ENCODE data around the gene DCDC2C.

DCDC2C gene

DNA sequence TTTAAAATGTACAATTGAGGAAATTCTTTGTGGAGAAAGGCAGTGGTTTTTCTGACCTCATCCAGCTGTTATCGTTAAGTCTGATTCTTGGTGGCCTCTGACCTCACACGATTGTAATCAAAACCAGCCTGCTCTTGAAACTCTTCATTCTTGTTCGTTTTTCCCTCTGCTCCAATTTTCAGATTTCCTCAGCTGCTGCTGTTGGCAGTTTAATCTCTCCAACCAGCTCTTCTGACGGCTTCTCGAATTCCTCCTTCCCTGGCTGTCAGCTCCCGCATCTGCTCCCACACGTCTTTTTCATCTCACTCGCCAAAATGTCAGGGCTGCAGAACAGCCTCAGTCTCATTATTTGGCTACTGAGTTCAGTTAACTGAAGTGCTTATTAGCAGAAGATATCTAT is 136.1 kb downstream of the DCDC2C start:
- DNase-seq: no peak

DNA sequence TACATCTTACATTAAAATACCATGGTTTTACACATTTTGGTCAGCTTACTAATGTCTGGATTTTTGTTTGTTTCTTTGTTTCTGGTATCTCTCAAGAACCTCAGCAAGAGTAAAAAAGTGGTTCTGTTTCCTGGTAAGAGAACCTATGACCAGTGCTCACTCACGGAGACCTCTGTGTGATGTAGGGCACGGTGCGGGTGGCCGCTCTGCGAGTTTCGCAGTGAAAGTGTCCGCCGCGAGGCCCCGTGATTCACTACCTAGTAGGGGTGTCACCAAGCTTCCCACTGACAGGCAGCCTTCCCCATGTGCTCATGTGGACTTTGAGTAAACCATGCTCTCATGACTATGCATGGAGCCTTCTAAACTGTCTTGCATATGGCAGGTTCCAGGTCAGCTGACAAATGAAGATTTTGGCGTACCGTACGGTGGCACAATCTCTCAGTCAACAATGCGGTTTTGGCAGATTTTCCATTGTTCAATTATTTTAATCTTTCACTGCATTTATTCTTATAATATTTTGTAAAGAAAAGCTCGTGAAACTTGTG is 137.3 kb downstream of the DCDC2C start:
- no peak for DNase-seq

DNA sequence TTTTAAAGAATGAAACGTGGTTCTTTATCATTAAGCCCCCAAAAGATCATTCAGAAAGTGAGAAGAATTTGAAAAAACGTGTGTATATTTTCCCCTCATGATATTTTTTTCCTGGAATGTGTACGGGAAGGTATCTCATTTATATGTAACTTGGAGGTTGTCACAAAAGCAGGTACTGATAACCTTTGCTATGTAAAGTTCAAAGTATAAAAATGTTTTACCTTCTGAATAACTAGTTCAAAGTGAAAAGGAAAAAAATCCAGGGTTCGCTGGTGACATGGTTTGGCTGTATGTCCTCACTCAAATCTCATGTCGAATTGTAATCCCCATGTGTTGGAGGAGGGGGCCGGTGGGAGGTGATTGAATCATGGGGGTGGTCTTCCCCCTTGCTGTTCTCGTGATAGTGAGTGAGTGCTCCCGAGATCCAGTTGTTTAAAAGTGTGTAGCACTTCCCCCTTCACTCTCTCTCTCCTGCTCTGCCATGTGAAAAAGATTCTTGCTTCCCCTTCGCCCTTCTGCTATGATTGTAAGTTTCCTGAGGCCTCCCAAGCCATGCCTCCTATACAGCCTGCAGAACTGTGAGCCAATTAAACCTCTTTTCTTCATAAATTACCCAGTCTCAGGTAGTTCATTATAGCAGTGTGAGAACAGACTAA is 144.2 kb downstream of the DCDC2C start:
- no peak for DNase-seq

DNA sequence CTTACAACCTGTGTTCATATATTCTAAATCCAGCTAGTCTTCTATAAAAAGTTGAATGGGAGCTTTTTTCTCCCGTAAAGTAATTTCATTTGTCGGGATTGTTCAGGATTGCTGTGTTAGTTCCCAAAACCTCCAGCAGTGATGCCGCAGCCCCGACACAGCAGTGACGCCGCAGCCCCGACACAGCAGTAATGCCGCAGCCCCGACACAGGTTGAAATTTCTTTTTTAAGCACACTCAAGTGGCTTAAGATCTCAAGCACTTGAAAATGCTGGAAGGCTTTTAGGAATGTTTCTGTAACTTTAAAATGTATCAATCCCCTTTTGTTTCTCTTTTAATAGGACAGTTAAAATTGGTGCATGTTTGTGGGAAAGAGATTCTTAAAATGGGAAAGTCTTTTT is 145.4 kb downstream of the DCDC2C start:
- no peak for DNase-seq

DNA sequence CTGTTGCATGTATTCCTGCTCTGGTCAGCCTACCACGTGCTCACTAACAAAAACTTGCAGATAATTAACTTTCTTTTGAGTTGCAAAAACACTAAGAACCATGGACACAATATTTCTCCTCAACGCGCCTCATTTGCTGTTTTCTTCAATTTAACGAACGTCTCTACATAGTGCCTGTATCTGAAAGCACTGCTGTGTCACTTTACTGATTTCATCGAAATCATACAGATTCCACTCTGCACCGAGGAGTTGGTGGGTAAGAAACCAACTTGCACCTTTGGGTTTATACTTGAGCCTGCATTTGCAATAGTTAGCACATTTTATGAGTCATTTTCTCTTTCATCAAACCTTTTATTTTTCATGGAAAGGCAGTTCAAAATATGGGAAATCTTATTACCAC is 145.8 kb downstream of the DCDC2C start:
- DNase-seq: no peak

DNA sequence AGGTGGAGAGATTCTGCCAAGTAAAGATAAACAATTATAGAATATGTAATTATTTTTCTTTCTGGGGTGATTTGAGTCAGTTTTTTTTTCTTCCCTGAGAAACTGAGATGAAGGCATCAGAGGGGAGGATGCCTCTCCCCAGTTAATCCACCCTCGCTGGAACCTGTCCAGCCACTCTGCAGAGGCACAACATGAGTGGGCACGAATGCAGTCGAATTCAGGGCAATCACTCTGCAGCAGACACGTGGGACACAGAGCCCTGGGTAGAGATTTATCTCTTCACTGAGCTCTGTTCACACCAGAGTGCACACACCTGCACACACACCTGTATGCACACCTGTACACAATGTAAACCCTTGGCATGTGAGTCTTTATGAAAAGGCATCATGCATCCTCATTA is 154.2 kb downstream of the DCDC2C start:
- DNase-seq: no peak

DNA sequence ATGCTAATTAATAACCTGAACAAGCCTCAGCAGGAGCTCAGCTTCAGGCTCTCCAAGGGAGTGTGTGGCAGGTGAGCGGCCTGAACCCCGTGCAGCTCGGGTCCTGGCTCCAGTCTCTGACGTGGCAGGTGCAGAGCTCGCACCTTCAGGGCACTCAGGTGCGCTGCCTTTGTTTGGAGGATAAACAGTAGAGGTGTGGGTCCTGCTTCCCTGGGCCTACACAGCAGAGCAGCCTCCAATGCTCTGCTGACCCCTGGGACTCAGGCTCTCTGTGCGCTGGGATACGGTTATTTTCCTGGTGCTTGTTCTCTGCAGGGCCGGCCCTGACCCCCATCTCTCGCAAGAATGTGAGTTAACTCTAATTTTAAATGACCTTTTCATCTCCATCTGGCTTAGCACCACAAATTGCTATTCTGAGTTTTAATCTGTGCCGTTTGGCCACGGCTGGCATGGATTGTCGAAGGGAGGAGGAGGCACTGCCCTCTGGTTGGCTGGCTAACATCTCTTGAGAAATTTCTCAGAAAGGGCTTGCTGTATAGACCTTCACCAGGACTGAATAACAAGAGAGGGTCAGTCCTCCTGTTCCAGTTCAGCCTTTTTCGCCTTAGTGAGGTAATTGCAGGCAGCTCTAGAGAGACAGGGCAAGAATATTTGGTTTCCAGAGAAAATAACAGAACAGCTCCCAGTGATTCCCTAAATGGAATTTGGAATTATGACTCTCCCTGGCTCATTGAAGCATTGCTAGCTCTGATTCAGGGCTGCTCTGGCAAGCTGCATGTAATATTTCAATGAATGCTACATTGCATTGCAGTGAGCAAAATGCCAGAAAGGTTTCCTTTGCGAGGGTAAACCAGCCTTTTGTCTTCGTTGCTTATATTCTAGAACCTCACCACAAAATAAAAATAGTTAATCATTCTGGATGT is 161.8 kb downstream of the DCDC2C start:
- no peak for DNase-seq

DNA sequence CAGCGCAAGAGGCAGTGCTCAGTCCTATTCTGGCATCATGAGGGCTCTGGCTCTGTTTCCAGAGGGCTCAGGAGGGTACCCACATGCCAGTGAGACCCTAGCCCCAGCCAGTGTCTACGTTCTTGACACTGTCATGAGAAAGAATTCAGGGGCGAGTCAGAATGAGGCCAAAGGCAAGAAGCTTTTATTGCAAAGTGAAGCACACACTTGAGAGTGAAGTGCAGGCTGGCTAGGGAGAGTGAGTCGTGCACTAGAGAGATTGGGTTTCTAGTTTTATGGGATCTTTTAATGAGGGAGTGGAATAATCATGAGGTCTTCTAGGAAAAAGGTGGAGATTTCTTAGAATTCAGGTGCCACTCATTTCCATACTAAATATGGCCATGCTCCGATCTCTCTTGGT is 164.1 kb downstream of the DCDC2C start:
- no peak for DNase-seq

DNA sequence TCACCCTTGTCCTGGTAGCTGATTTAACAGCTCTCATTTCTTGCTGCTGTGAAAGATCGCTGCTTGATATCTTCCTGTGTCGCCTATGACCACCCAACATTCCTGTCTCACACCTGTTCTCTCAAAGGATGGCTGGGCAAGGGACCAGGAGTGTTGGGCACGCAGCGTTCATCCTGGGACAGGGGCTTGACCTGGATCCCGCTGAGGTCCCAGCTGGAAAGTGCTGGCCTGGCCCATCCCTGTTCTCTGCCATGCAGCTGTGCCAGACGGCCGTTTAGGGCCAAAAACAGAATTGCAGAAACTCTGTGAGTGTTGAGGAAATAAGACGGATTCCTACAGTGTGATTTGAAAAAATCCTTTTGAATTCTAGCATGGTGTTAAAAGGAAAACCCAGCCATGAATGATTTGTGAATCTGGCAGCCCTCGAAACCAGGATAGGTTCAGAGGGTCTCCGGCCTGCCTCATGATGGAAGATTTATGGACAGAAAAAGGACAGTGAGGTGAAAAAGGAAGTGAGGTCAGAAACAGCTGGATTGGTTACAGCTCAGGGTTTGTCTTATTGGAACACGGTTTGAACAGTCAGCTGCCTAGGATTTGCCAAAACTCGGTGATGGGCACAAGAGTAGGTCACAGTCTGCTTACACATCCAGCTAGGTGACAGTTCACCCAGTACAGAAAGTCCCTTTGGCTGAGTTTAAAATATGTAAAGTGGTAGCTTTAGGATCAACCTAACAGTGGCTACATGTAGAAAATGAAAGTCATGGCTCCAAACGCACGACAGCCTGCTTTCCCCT is 164.8 kb downstream of the DCDC2C start:
- DNase-seq: no peak

DNA sequence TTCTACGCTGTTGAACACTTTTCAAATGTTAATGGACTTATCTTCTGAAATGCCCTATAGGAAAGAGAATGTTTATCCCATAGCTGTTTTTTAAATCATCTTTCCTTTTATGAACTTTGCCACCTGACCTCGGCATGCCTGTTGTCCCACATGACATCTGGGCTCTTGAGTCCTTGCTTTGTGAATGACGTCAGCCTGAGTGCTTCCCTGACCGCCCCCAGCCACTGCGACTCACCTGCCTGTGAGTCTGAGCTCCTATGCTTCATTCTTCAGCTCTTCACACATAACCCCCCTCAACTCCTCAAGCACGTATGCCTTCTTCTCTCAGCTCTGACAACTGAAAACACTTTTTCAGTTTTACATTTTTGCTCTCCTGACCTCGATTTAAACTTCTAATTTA is 166.8 kb downstream of the DCDC2C start:
- no peak for DNase-seq

DNA sequence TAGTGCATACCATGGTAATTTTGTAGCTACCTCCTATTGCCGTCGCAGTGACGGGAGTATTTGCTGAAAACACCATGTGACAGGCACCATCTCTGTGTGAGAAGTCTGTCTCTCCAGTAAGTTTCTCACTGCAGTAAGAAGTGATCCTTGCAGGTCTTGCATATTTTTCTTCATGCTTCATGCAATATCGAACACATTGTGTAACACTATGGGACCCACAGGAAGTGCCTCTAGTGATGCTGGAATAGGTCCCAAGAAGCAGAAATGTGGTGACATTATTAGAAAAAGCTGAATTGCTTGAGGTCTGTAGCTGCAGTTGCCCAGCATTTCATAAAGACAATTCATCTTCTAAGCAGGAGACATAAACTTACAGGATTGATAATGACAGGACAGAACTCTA is 167.6 kb downstream of the DCDC2C start:
- no peak for DNase-seq

DNA sequence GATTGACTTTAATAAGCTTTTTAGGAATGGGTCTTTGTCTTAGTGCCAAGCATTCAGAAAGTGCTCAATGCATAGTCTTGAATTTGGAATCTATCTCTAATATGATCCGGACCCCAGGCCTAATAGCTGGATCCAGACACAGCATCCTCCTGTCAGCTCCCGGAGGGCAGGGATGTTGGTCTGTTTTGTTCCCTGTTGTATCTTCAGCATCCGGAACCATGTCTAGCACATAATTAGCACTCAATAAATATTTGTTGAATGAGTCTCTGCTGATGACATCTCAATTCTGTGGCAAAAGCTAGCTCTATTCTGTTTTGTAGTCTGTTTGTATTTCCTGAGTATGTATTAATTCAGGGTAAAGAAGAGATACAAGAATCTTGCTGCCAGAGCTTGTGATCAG is 169.1 kb downstream of the DCDC2C start:
- no peak for DNase-seq

DNA sequence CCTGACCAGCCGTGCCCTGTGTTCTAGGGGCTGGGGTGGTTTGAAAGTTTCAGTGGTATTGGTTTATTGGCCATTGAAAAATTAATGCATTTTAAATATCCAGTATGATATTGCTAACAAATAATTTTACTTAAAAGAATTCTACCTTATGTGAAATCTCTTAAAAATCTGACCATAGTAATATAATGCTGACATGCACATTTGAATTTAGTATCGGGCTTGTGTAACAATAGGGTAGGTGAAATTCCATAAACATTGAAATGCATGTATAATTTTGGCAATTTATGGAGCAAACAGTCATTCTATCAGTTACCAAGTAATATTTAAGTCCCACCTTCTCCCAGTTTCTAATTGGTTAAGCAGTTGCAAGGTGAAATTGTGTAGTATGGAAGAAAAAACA is 170.5 kb downstream of the DCDC2C start:
- no peak for DNase-seq

DNA sequence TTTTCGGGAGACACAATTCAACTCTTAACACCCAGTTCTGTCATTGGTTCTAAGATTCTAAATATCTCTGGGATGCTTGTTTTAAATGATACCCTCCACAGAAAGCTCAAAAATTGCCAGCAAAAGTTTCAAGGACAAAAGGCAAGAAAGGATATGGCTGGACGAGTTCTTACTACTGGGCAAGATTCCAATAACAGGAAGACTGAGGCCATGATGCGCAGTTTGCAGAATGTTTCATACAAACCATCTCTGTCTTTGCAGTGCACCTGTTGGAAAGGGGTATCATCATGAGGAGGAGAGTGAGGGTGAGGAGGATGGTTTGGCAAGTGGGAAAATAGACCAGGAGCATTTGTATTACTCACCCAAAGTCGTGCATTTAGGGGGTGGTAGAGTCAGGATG is 172.8 kb downstream of the DCDC2C start:
- DNase-seq: no peak

DNA sequence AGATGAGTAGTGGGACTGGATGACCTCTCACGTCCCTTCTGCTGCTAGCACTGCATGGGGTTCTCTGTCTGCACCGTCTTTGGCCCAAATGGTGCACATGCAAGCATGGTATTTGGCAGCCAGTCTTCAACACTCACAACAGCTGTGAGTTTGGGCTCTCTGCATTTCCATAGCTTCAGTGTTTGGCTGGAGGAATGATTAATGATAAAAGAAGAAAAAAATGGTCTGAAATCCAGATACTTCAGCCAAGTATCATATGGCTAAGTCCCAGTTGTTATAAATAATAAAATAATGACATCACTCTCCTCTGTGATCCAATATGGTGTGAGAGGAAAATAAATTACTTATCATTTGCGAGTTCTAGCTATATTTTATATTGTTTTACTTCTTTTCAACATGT is 173.3 kb downstream of the DCDC2C start:
- DNase-seq: no peak

DNA sequence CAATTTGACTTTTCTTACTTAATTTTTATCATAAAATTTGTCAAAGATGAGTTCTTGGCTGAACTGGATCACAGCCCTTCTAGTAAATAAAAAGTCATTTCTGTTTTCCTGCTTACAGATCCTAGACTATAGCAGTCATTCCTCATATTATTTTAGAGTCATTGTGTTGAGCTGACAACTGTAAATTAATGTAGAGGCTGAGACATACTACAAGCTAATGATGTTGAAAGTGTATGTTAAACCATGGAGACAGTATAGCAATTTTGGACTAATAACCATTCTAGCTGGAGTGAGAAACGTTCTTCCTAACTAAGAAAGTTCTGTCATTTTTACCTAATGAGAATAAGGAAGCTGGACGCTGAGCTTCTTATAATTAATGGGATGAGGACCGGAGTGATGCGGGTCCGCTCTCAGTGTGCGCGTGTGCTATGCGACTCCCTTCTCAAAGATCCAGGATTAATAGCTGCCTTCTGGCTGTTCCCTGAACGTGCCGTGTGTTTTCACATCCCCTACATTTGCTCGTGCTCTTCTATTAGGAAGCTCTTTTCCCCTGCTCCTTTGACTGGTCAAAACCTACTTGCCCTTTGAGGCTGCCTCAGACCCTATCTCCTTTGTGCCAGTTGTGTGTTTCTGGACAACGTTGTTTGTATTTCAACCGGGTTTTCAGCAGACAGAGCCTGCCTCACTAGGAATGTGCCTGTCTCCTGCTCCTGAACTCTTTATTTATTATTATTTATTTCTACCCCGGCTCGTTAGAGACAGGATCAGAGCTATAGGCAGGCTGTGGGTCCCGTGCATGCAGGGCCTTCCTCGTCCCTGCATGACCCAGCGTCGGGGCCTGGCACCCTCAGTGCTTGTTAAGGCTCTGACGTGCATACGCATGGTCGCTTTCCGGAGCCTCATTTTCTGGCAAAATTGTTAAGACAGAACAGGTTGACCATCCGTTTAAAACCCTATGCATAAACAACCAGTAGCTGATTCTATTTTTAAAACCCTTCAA is 182.6 kb downstream of the DCDC2C start:
- DNase-seq: no peak

DNA sequence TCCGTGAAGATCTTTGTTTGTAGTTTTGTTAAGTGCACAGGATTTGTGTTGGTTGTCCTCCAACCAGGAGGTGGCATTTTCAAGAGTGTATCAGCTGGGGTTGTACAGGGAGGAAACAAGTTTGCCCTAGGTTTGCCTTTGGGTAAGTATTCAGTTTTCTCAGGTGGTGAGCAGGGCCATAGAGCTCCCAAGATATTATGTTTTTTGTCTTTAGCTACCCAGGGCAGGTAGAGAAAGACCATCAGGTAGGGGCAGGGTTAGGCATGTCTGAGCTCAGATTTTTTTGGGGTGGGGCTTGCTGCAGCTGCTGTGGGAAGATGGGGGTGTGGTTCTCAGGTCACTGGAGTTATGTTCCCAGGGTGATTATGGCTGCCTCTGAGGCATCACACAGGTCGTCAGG is 191.6 kb downstream of the DCDC2C start:
- no peak for DNase-seq

Data from activated effector memory CD4-positive, alpha-beta T cell treated with anti-CD3 and anti-CD28 coated beads, Interleukin-2, amount 50 U/mL, for 16 hours (primary cell).